Activated B cell treated with CpG ODN at 0.5 μM for 24 hours (primary cell): Measurements from ENCODE around the gene KRTAP4-9. TPM values are rescaled to one million over a fixed set of nuclear protein-coding genes. Genes with fewer than 3 reads are reported as not detected.
"Not testable (repeated sequence)": the region's sequence is repeated elsewhere in the genome, so short reads cannot be mapped to it uniquely, and the experiment has no call there.

ENCODE experiments used
- ATAC-seq: fragments of 200-7000 bp; cut with Tn5 transposase; one replicate; pipeline ENCODE4 v1.10.0; 2021; ENCODE audit warnings: low read depth, mild to moderate bottlenecking, moderate library complexity
- CTCF ChIA-PET: fragments of 350-600 bp; sonication (Branson Sonifier 250); formaldehyde crosslinking; loops from one replicate; lab custom pipeline; 2021; ENCODE audit warnings: antibody characterized with exemption; lab: Charles Lee
- POLR2A ChIA-PET: fragments of 350-600 bp; sonication (Branson Sonifier 250); formaldehyde crosslinking; loops from one replicate; lab custom pipeline; 2021; ENCODE audit warnings: antibody characterized with exemption; lab: Charles Lee
- DNase-seq: peaks from one replicate; pipeline ENCODE4 v3.0.0; 2022
- H3K27ac Mint-ChIP-seq: one replicate; pipeline ENCODE4 v1.8.0; 2020; ENCODE audit warnings: mixed read lengths
- H3K27me3 Mint-ChIP-seq: one replicate; pipeline ENCODE4 v1.8.0; 2021; ENCODE audit warnings: mixed read lengths
- H3K36me3 Mint-ChIP-seq: one replicate; pipeline ENCODE4 v1.8.0; 2021; ENCODE audit warnings: low read depth, mixed read lengths
- H3K4me1 Mint-ChIP-seq: one replicate; pipeline ENCODE4 v1.8.0; 2021; ENCODE audit warnings: mixed read lengths
- H3K4me3 Mint-ChIP-seq: one replicate; pipeline ENCODE4 v1.8.0; 2020; ENCODE audit warnings: mild to moderate bottlenecking, mixed read lengths
- H3K9me3 Mint-ChIP-seq: one replicate; pipeline ENCODE4 v1.8.0; 2020; ENCODE audit warnings: mixed read lengths
- CTCF ChIP-seq: fragments of 200-600 bp; IDR thresholded peaks from one replicate; pipeline ENCODE4 v1.8.0; 2022; ENCODE audit warnings: antibody characterized with exemption, mild to moderate bottlenecking
- intact Hi-C: fragments of 100-400 bp; cut with micrococcal nuclease; formaldehyde crosslinking; loops from one replicate; pipeline ENCODE4 v1.15.1; 2024
- total RNA-seq: library from RNA; stranded (reverse); gene quantifications from 2 replicates; pipeline ENCODE4 v1.2.3, GENCODE V29; 2022

Gene KRTAP4-9
- not detected in 2 replicates for total RNA-seq

GRCh38 chr17:41105347-41105746 lies at the start of gene KRTAP4-9:
Gene KRTAP4-9 (plus strand): TSS chr17:41105389. CDS start chr17:41105389, 0 bp downstream.
- H3K4me1 Mint-ChIP-seq: peaks cover 17% of the 10 kb centered on the region

DNA sequence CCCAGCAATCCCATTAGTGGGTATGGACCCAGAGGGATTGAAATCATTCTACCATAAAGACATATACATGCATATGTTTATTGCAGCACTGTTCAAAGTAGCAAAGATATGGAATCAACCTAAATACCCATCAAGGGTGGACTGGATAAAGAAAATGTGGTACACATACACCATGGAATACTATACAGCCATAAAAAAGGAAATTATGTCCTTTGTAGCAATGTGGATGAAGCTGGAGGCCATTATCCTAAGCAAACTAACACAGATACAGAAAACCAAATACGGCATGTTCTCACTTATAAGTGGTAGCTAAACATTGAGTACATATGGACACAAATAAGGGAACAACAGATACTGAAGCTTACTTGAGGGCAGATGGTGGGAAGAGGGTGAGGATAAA lies 47.6 kb upstream of the KRTAP4-9 start:
- no peak overlapping the region for H3K4me3 Mint-ChIP-seq
- intact Hi-C loops: no loop called here
- ATAC-seq (no peak), DNase-seq (no peak)
- H3K9me3 Mint-ChIP-seq: peaks cover 11% of the 10 kb centered on the region
- H3K4me1 Mint-ChIP-seq: no peaks in the 10 kb centered on the region
- ChIA-PET POLR2A (no interaction called here), CTCF (no interaction called here)
- no peaks in the 10 kb centered on the region for H3K36me3 Mint-ChIP-seq
- H3K27me3 Mint-ChIP-seq: peaks cover 47% of the 10 kb centered on the region
- H3K27ac Mint-ChIP-seq: no peak overlapping the region
- no peak for TF ChIP-seq CTCF

More at GRCh38 chr17:41105347-41105746, at the start of gene KRTAP4-9:
- H3K4me3 Mint-ChIP-seq, intact Hi-C loops, H3K27ac Mint-ChIP-seq, H3K36me3 Mint-ChIP-seq, ATAC-seq, POLR2A ChIA-PET, H3K9me3 Mint-ChIP-seq, CTCF ChIA-PET, DNase-seq, H3K27me3 Mint-ChIP-seq: not testable (repeated sequence)

- Mint-ChIP-seq H3K27me3 (peaks cover 43% of the 10 kb centered on the region), H3K4me1 (no peaks in the 10 kb centered on the region), H3K36me3 (no peaks in the 10 kb centered on the region), H3K4me3 (no peak overlapping the region), H3K27ac (no peak overlapping the region), H3K9me3 (peaks cover 7% of the 10 kb centered on the region)
- no peak for TF ChIP-seq CTCF
- intact Hi-C loops: no loop called here
- CTCF ChIA-PET: interaction anchor here (0.6 kb wide), 1 partner anchor 1981 kb away, joined by 3 read pairs; no protein-coding TSS in a partner anchor
- ATAC-seq (no peak), DNase-seq (no peak)
- POLR2A ChIA-PET: no interaction called here
These were observed 46.4 kb upstream of the KRTAP4-9 start for GRCh38 chr17:41058741-41059140.

DNA sequence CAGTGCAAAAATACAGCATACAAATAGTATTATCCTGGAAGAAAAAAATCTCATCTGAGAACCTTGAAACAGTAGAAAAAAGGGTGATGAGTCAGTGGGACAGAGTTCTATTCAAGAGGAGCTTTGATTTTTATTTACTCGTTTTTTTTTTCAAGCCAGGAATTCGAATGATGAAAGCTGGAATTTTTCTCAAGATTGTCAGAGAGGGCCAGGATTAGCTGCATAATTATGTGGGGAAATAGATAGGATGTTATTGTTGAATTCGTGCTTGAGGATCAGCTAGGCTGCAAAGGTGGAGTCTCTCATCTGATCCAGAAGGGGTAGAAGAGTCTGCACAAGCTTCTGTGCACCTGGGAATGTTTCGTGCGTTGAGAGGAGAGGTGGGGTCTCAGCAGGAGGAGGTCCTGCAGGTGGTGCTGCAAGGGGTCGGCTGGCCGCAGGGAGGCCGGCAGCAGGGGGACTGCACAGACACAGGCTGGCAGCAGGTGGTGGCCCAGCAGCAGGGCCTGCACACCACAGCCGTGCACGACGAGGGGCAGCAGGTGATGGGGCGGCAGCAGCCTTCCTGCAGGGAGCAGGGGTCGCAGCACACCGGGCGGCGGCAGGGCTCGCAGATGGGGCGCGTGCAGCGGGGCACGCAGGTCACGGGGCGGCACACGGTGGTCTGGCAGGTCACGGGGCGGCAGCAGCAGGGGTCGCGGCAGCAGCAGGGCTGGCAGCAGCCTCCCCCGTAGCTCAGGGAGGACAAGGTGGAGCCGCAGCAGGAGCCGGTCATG lies 45.7 kb upstream of the KRTAP4-9 start:
- H3K36me3 Mint-ChIP-seq, DNase-seq, POLR2A ChIA-PET, H3K27ac Mint-ChIP-seq, ATAC-seq, H3K4me3 Mint-ChIP-seq, H3K9me3 Mint-ChIP-seq, intact Hi-C loops, H3K4me1 Mint-ChIP-seq: not testable (repeated sequence)
- peaks cover 40% of the 10 kb centered on the region for H3K27me3 Mint-ChIP-seq
- CTCF ChIA-PET: interaction anchor here (0.6 kb wide), 1 partner anchor 1982 kb away, joined by 3 read pairs; no protein-coding TSS in a partner anchor

- intact Hi-C loops: no loop called here
- CTCF ChIA-PET: no interaction called here
- POLR2A ChIA-PET: no interaction called here
- no peak for TF ChIP-seq CTCF
- DNase-seq: no peak
- peaks cover 38% of the 10 kb centered on the region for H3K27me3 Mint-ChIP-seq
- no peak within 1 kb of the TSS for H3K4me3 Mint-ChIP-seq
- H3K36me3 Mint-ChIP-seq: no peaks in the 10 kb centered on the region
- H3K4me1 Mint-ChIP-seq: no peaks in the 10 kb centered on the region
- H3K27ac Mint-ChIP-seq: no peak within 1 kb of the TSS
- peaks cover 7% of the 10 kb centered on the region for H3K9me3 Mint-ChIP-seq
- ATAC-seq: no peak
These were observed 45.1 kb upstream of the KRTAP4-9 start, which contains the start of gene KRTAP2-3 for GRCh38 chr17:41060052-41060604. Gene KRTAP2-3 (minus strand): TSS chr17:41060114. CDS start chr17:41060050, 64 bp downstream.

GRCh38 chr17:41061964-41062363 lies 43.2 kb upstream of the KRTAP4-9 start:
- no peak for TF ChIP-seq CTCF
- Mint-ChIP-seq H3K36me3 (no peaks in the 10 kb centered on the region), H3K9me3 (peaks cover 7% of the 10 kb centered on the region), H3K4me1 (no peaks in the 10 kb centered on the region), H3K27me3 (peaks cover 37% of the 10 kb centered on the region), H3K27ac (no peak overlapping the region), H3K4me3 (no peak overlapping the region)
- DNase-seq (no peak), ATAC-seq (no peak)
- intact Hi-C loops: no loop called here
- CTCF ChIA-PET: no interaction called here
- POLR2A ChIA-PET: no interaction called here
